Suprapubic skin (tissue), 4 donors: ENCODE measurements around the gene CCDC57. TPM values are rescaled to one million over a fixed set of nuclear protein-coding genes. Genes with fewer than 3 reads are reported as not detected.

Source experiments
- DNase-seq, 2 donors: peaks; one replicate each; pipeline ENCODE4 v3.0.0-alpha.2; 2019; ENCODE audit warnings: low spot score in 2 of 2
- H3K27ac ChIP-seq: fragments of 200-600 bp; sonication (generic); one replicate; pipeline ENCODE4 v1.5.1; 2019
- H3K27me3 ChIP-seq: fragments of 200-600 bp; sonication (generic); one replicate; pipeline ENCODE4 v1.5.1; 2019
- H3K36me3 ChIP-seq: fragments of 200-600 bp; sonication (generic); one replicate; pipeline ENCODE4 v1.5.1; 2019
- H3K4me1 ChIP-seq: fragments of 200-600 bp; sonication (generic); one replicate; pipeline ENCODE4 v1.5.1; 2019
- H3K4me3 ChIP-seq: fragments of 200-600 bp; sonication (generic); one replicate; pipeline ENCODE4 v1.5.1; 2019; ENCODE audit warnings: mild to moderate bottlenecking
- H3K9me3 ChIP-seq: fragments of 200-600 bp; sonication (generic); one replicate; pipeline ENCODE4 v1.5.1; 2019
- EP300 ChIP-seq: sonication (generic); formaldehyde crosslinking; IDR thresholded peaks from one replicate; pipeline ENCODE4 v1.6.1; 2017; ENCODE audit warnings: antibody characterized with exemption
- POLR2A ChIP-seq, 2 donors: fragments of 450-650 bp; IDR thresholded peaks; one replicate each; pipeline ENCODE4 v1.6.1; 2017; ENCODE audit warnings: antibody characterized with exemption in 2 of 2, mild to moderate bottlenecking in 2 of 2, moderate library complexity in 2 of 2
- POLR2AphosphoS5 ChIP-seq, 3 donors: sonication (generic); formaldehyde crosslinking; IDR thresholded peaks; one replicate each; pipeline ENCODE4 v1.6.1; 2017; ENCODE audit warnings: antibody characterized with exemption in 3 of 3
- WGBS: methylation state at CpG from one replicate; pipeline ENCODE4 v1.1.5; 2018; 5-methylcytosine and 5-hydroxymethylcytosine counted together
- total RNA-seq, 4 donors: library from RNA; depleted of rRNA; stranded (reverse); fragments of >200 nt; gene quantifications; one replicate each; pipeline ENCODE4 v1.1.0, GENCODE V29; 2016
- TF ChIP-seq, protein P1 (sequence below), 2 donors: fragments of 200-600 bp in 1 of 2; fragments of 450-650 bp in 1 of 2; sonication (generic) in 1 of 2; IDR thresholded peaks; one replicate each; pipeline ENCODE4 v1.5.1; 2016 to 2019; ENCODE audit warnings: antibody characterized with exemption in 2 of 2, mild to moderate bottlenecking in 1 of 2, moderate library complexity in 1 of 2

Gene CCDC57
- total RNA-seq, 4 donors from 2014 or later: 16.1 to 29.8 (median 20.3) TPM

DNA sequence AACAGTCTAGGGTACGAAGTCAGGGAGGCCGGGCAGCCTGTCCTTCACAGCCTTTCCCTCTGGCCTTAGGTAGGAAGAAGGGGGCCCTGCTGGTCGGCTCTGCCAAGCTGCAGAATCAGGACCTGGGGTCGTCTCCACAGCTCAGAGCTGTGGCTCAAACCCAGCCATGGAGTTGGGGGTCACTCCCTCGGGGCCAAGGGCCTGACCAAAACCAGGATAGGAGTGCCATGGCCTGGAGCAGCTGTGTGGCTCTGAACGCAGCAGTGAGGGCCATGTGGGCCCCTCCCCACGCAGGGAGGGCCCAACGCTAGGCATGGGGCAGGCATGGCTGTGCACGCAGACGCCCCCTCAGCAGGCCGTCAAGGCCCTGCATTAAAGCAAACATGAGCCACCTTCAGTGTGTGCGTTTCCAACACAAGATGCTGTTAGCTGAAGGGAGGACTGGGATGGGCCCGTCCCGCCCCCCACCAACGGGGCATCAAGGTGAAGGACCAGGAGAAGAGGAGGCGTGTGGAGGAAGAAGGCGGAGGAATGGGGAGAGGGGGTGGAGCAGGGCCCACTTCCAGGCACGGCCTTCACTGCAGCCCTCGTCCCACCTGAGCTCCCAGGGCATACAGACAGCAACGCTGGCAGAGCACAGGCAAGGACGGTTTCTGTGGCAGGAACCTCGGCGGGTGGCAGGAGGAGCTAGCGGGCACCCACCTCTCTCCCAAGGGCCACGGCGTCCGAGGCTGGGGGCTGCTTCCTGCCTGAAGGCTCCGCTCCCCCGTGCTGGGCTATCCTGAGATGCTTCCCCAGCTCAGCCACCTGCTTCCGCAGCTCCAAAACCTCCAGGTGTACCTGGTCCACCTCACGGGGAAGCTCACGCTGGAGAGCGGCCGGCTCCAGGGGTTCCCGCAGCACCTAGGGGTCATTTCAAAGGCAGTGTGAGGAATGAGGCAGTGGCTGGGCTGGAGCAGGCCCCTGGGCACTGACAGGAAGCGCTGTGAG is 55.3 kb downstream of the CCDC57 start:
- TF ChIP-seq POLR2A (IDR thresholded peaks at IDR 0.05) (no peak), POLR2AphosphoS5 (IDR thresholded peaks at IDR 0.05) (no peak), EP300 (no peak)
- TF ChIP-seq, protein P1, sequence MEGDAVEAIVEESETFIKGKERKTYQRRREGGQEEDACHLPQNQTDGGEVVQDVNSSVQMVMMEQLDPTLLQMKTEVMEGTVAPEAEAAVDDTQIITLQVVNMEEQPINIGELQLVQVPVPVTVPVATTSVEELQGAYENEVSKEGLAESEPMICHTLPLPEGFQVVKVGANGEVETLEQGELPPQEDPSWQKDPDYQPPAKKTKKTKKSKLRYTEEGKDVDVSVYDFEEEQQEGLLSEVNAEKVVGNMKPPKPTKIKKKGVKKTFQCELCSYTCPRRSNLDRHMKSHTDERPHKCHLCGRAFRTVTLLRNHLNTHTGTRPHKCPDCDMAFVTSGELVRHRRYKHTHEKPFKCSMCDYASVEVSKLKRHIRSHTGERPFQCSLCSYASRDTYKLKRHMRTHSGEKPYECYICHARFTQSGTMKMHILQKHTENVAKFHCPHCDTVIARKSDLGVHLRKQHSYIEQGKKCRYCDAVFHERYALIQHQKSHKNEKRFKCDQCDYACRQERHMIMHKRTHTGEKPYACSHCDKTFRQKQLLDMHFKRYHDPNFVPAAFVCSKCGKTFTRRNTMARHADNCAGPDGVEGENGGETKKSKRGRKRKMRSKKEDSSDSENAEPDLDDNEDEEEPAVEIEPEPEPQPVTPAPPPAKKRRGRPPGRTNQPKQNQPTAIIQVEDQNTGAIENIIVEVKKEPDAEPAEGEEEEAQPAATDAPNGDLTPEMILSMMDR (IDR thresholded peaks at IDR 0.05): no peak
- H3K27me3 ChIP-seq: no peaks in the 10 kb centered on the region
- H3K36me3 ChIP-seq: peaks cover 25% of the 10 kb centered on the region
- H3K27ac ChIP-seq: no peak overlapping the region
- peaks cover 19% of the 10 kb centered on the region for H3K4me1 ChIP-seq
- WGBS: 89% methylated on average over 16 of the region's 36 CpGs
- DNase-seq: no peak
- no peaks in the 10 kb centered on the region for H3K9me3 ChIP-seq
- H3K4me3 ChIP-seq: no peak overlapping the region

DNA sequence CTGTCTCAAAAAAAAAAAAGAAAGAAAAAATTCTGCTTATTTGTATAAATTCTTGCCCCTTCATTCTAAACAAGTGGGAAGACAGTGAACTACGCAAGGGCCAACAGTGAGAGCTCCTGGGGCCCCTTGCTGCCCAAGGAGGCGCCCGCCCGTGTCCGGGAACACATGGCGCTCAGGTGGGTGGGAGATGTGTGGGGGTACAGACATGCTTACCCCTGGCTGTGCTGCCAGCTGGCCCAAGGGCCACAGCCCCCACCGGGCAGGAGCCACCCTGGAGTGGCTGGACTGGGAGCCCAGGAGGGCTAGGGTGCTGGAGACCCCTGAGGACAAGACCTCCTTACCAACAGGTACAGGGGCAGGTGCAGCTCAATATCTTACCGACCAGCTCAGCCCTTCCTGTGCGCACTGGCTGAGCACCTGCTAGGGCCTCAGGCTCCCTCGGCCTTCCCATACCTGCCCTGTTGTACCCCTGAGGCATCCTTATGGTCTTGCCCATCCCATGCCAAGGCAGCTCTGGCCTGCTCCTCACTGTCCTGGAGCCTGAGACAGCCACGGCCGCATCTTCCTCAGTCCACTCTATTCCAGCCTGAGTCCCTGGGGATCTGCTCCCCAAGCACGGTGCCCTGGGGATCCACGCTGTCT is 56.2 kb downstream of the CCDC57 start:
- H3K4me1 ChIP-seq: peaks cover 26% of the 10 kb centered on the region
- H3K27me3 ChIP-seq: no peaks in the 10 kb centered on the region
- no peaks in the 10 kb centered on the region for H3K9me3 ChIP-seq
- DNase-seq: no peak
- 91% methylated on average over 9 of the region's 14 CpGs for WGBS
- H3K4me3 ChIP-seq: no peak overlapping the region
- H3K27ac ChIP-seq: no peak overlapping the region
- TF ChIP-seq POLR2AphosphoS5 (IDR thresholded peaks at IDR 0.05) (no peak), EP300 (no peak), POLR2A (IDR thresholded peaks at IDR 0.05) (no peak)
- TF ChIP-seq, protein P1 (IDR thresholded peaks at IDR 0.05): no peak
- H3K36me3 ChIP-seq: peaks cover 25% of the 10 kb centered on the region

DNA sequence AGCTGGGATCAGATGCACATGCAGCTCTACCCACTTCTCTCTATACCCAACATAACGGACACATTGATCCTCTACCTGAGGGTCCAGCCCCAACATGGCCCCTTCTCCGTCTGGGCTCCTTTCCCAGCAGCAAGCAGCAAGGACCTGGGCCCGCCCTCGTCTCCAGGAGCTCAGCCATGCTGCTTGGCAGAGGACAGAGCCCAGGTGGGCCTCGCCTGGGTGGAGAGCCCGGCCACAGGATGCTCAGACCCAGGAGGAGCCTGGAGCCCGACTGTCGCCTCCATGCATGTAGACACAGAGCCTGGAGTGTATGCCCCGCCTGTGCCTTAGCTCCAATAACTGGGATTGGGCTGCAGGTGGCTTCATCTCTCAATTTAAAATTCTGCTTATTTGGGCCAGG is 57.0 kb downstream of the CCDC57 start:
- no peaks in the 10 kb centered on the region for H3K27me3 ChIP-seq
- TF ChIP-seq, protein P1 (IDR thresholded peaks at IDR 0.05): no peak
- TF ChIP-seq EP300 (no peak), POLR2AphosphoS5 (IDR thresholded peaks at IDR 0.05) (no peak), POLR2A (IDR thresholded peaks at IDR 0.05) (no peak)
- H3K4me3 ChIP-seq: no peak overlapping the region
- H3K36me3 ChIP-seq: peaks cover 20% of the 10 kb centered on the region
- peaks cover 26% of the 10 kb centered on the region for H3K4me1 ChIP-seq
- 87% methylated on average over 6 of the region's 9 CpGs for WGBS
- H3K27ac ChIP-seq: no peak overlapping the region
- no peaks in the 10 kb centered on the region for H3K9me3 ChIP-seq
- DNase-seq: no peak

DNA sequence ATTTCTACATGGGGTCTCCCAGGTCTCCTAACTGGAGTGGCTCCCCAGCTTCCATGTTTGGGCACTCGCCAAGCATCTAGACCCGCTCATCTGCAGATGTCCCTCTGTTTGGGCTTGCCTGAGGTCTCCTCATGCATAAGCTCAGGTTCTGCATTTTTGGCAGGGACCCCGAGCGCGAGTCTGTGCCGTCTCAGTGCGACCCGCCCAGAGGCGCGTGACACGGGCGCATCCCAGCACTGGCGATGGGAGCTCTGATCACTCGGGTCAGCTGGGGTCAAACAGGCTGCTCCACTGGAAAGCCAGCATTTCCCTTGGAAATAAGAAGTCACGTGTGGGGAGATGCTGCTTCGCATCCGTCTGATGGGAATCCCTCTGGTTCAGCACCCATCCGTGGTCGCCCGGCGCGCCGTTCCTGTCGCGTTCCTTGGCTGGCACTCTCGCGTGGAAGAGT is 57.7 kb downstream of the CCDC57 start:
- WGBS: 76% methylated on average over 24 of the region's 27 CpGs
- DNase-seq: no peak
- Histone ChIP-seq H3K27ac (no peak overlapping the region), H3K4me1 (peaks cover 26% of the 10 kb centered on the region), H3K4me3 (no peak overlapping the region), H3K27me3 (no peaks in the 10 kb centered on the region), H3K9me3 (no peaks in the 10 kb centered on the region), H3K36me3 (peaks cover 15% of the 10 kb centered on the region)
- TF ChIP-seq POLR2AphosphoS5 (IDR thresholded peaks at IDR 0.05): no peak
- no peak for TF ChIP-seq POLR2A (IDR thresholded peaks at IDR 0.05)
- TF ChIP-seq, protein P1 (IDR thresholded peaks at IDR 0.05): no peak
- TF ChIP-seq EP300: no peak
